Measurements from ENCODE around the gene OR5H2. TPM values are rescaled to one million over a fixed set of nuclear protein-coding genes. Genes with fewer than 3 reads are reported as not detected.

OR5H2 gene
- total RNA-seq, 1 donor from 2014 or later, result not detected

DNA sequence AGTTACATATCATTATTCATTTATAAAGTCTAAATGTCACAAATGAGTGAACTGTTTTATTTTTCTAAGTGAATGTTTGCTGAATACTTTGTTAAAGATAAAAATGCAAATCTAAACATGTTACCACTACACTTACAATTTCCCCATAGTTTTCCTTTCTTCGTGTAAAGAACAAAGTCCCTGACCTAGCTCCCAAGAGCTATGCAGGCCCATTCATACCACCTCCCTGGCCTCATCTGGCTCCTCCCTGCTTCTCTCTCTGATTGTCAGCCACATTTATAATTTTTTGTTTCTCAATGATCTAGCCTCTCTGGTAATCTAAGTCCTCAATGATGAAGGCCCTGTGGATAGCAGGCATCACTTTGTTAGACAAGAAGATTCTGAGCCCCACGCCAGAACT, 40.4 kb downstream of the OR5H2 start:
- TF ChIP-seq, protein P1, sequence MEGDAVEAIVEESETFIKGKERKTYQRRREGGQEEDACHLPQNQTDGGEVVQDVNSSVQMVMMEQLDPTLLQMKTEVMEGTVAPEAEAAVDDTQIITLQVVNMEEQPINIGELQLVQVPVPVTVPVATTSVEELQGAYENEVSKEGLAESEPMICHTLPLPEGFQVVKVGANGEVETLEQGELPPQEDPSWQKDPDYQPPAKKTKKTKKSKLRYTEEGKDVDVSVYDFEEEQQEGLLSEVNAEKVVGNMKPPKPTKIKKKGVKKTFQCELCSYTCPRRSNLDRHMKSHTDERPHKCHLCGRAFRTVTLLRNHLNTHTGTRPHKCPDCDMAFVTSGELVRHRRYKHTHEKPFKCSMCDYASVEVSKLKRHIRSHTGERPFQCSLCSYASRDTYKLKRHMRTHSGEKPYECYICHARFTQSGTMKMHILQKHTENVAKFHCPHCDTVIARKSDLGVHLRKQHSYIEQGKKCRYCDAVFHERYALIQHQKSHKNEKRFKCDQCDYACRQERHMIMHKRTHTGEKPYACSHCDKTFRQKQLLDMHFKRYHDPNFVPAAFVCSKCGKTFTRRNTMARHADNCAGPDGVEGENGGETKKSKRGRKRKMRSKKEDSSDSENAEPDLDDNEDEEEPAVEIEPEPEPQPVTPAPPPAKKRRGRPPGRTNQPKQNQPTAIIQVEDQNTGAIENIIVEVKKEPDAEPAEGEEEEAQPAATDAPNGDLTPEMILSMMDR (IDR thresholded peaks at IDR 0.05), result no peak
- DNase-seq (ENCODE audit: extremely low spot score, unreplicated experiment), result no peak

DNA sequence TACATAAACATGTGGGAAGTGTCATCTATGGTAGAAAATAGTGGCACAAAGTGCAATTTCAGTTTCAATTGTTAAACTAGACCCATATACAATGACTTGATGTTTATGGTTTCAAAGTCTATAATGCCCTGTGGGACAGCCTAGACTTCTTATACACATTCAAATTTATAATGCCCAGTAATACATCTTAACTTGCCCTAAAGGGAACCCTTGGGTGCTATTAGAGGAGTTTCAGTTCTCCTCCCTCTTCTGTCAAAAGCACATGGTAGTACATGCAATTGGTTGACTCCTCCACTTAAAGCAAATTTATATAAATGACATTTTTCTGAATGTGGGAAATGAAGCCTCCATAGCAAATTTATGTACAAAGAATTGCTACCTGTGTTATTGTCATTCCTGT, 41.1 kb downstream of the OR5H2 start:
- peaks cover 3% of the 10 kb centered on the region for H3K4me1 Mint-ChIP-seq (ENCODE audit: unreplicated experiment)
- TF ChIP-seq, protein P1 (IDR thresholded peaks at IDR 0.05), result no peak
- no peak overlapping the region for H3K27ac Mint-ChIP-seq (ENCODE audit: unreplicated experiment)
- no peaks in the 10 kb centered on the region for H3K9me3 Mint-ChIP-seq (ENCODE audit: unreplicated experiment)
- H3K36me3 Mint-ChIP-seq (ENCODE audit: unreplicated experiment), result no peaks in the 10 kb centered on the region
- H3K27me3 Mint-ChIP-seq (ENCODE audit: unreplicated experiment), result peaks cover 22% of the 10 kb centered on the region
- no peak overlapping the region for H3K4me3 Mint-ChIP-seq (ENCODE audit: unreplicated experiment)
- DNase-seq (ENCODE audit: extremely low spot score, unreplicated experiment), result no peak

More for the DNA sequence above, 40.4 kb downstream of the OR5H2 start:
- H3K36me3 Mint-ChIP-seq (ENCODE audit: unreplicated experiment), result no peaks in the 10 kb centered on the region
- no peak overlapping the region for H3K4me3 Mint-ChIP-seq (ENCODE audit: unreplicated experiment)
- no peak overlapping the region for H3K27ac Mint-ChIP-seq (ENCODE audit: unreplicated experiment)
- H3K4me1 Mint-ChIP-seq (ENCODE audit: unreplicated experiment), result peaks cover 3% of the 10 kb centered on the region
- no peaks in the 10 kb centered on the region for H3K9me3 Mint-ChIP-seq (ENCODE audit: unreplicated experiment)
- peaks cover 17% of the 10 kb centered on the region for H3K27me3 Mint-ChIP-seq (ENCODE audit: unreplicated experiment)

DNA sequence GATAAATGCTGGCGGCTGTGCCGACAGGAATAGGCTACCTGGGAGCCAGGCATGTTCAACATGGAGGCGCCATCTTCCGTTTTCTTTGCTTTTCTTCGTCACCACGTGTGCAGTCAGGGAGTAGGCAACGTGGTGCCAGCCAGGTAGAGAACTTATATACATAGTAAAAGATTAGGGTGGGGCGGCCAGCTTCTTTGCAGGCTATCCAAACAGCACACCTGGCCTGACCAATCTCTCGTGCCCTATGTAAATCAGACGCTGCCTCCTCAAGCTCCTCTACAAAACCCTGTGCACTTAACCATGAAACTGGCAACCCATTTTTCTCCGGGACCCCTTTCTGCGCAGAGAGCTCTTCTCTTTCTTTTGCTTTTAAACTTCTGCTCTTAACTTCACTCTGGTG, 42.8 kb downstream of the OR5H2 start:
- H3K27ac Mint-ChIP-seq (ENCODE audit: unreplicated experiment), result no peak overlapping the region
- no peak overlapping the region for H3K4me3 Mint-ChIP-seq (ENCODE audit: unreplicated experiment)
- H3K27me3 Mint-ChIP-seq (ENCODE audit: unreplicated experiment), result peaks cover 19% of the 10 kb centered on the region
- TF ChIP-seq, protein P1 (IDR thresholded peaks at IDR 0.05), result no peak
- DNase-seq (ENCODE audit: extremely low spot score, unreplicated experiment), result no peak
- peaks cover 3% of the 10 kb centered on the region for H3K4me1 Mint-ChIP-seq (ENCODE audit: unreplicated experiment)
- H3K9me3 Mint-ChIP-seq (ENCODE audit: unreplicated experiment), result no peaks in the 10 kb centered on the region
- H3K36me3 Mint-ChIP-seq (ENCODE audit: unreplicated experiment), result no peaks in the 10 kb centered on the region

- Mint-ChIP-seq H3K9me3 (ENCODE audit: unreplicated experiment) (no peaks in the 10 kb centered on the region), H3K27ac (ENCODE audit: unreplicated experiment) (no peak overlapping the region), H3K4me1 (ENCODE audit: unreplicated experiment) (peaks cover 3% of the 10 kb centered on the region), H3K27me3 (ENCODE audit: unreplicated experiment) (peaks cover 24% of the 10 kb centered on the region), H3K4me3 (ENCODE audit: unreplicated experiment) (no peak overlapping the region), H3K36me3 (ENCODE audit: unreplicated experiment) (no peaks in the 10 kb centered on the region)
- TF ChIP-seq, protein P1 (IDR thresholded peaks at IDR 0.05), result no peak
- DNase-seq (ENCODE audit: extremely low spot score, unreplicated experiment), result no peak
These were observed 44.0 kb downstream of the OR5H2 start for GRCh38 chr3:98326105-98326893.

DNA sequence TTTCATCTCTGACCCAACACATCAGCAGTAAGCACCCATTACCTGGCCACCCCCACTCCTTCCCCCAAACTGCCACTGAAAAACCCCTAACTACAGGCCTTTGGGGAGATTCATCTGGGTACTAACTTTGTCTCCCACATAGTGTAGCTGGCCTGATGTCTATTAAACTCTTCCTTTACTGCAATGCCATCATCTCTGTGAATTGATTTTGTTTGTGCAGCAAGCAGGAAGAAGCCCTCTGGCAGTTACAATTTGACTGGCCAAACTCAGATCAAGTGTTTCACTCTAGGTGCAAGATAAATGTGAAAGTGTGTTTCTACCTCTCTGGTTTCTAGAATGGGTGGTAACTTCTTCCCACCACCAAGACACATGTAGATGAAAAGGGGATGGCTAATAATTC, 44.6 kb downstream of the OR5H2 start:
- Mint-ChIP-seq H3K27ac (ENCODE audit: unreplicated experiment) (no peak overlapping the region), H3K4me3 (ENCODE audit: unreplicated experiment) (no peak overlapping the region)

More for the DNA sequence above, 44.6 kb downstream of the OR5H2 start:
- H3K27me3 Mint-ChIP-seq (ENCODE audit: unreplicated experiment), result peaks cover 29% of the 10 kb centered on the region
- TF ChIP-seq, protein P1 (IDR thresholded peaks at IDR 0.05), result no peak
- peaks cover 3% of the 10 kb centered on the region for H3K4me1 Mint-ChIP-seq (ENCODE audit: unreplicated experiment)
- no peak for DNase-seq (ENCODE audit: extremely low spot score, unreplicated experiment)
- H3K9me3 Mint-ChIP-seq (ENCODE audit: unreplicated experiment), result no peaks in the 10 kb centered on the region
- no peaks in the 10 kb centered on the region for H3K36me3 Mint-ChIP-seq (ENCODE audit: unreplicated experiment)

All from osteocyte (in vitro differentiated cells).